ENCODE measurements around the gene RIPPLY1.

GRCh38 chrX:106897259-106897658 lies 5.9 kb downstream of the RIPPLY1 start:
- TF ChIP-seq EP300 (IDR thresholded peaks at IDR 0.05), result no peak
- no peak for TF ChIP-seq CTCF (IDR thresholded peaks at IDR 0.05)

Data from upper lobe of left lung (tissue), 4 donors.